T-helper 9 cell (primary cell): Measurements from ENCODE around the gene SGCG.

ENCODE experiments used
- DNase-seq: peaks from one replicate; pipeline ENCODE4 v3.0.0-alpha.2; 2020

SGCG gene

DNA sequence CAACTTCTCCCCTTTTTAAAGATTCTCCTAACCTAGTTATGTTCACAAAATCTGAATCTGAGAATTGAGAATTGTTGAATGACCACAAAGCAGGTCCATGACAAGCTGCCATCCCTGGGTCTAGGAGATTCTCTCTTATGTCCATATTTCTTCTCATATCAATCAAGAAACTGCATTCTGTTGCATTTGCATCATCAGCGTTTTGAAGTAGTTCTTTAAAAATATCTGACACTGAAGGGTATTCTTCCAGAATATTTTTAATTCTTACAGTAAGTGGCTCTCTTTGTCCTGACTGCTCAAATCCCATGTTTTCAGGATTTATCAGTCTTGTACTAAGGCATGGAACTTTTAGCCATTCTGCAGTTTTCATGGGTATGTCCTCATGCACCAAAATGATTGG is 158.4 kb downstream of the SGCG start:
- no peak for DNase-seq

DNA sequence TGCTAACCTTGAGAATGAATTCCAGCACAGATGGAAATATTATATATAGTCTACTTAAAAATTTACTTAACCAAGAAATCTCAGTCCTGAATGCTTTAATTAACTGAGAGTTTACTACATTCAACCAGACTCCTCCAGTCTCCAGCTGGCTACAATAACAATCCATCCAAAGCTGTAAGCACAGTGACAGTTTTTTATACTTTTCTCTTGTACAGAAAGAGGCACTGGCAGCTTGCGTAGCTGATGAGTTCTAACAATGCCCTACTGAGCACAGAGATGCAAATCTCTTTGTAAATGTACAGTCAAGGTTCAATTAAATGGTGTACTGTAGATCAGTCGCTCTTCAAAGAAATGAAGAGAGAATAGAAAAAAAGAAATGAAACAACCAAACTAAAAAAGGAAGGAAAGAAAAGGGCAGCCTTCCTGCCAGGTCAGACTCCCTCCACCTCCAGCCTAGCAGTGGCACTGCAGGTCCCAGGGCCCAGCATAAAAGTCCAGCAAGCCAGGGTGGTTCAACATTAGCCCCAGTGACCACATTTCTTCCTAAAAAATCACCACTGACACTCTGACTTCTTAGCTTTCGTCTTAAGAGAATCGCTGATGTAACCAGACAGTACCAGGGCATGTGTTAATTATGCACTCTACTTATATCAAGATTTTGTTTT is 164.3 kb downstream of the SGCG start:
- DNase-seq: no peak

DNA sequence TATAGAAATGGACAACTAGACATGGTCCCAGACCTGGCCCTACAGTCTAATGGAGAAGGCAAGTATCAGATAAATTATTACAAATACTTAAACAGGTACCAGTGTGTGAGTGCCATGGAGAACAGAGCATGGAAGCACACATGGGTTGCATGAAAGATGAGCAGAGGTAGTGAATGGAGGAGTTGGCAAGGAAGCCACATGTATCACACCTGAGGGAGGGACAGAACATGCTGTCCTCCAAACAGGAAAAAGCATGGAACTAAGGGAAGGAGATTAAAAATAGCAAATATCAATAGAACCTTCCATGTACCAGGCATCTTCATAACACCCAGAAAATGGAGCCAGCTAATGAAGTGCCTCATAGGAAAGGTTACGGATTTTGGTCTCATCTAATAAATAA is 166.8 kb downstream of the SGCG start:
- no peak for DNase-seq

DNA sequence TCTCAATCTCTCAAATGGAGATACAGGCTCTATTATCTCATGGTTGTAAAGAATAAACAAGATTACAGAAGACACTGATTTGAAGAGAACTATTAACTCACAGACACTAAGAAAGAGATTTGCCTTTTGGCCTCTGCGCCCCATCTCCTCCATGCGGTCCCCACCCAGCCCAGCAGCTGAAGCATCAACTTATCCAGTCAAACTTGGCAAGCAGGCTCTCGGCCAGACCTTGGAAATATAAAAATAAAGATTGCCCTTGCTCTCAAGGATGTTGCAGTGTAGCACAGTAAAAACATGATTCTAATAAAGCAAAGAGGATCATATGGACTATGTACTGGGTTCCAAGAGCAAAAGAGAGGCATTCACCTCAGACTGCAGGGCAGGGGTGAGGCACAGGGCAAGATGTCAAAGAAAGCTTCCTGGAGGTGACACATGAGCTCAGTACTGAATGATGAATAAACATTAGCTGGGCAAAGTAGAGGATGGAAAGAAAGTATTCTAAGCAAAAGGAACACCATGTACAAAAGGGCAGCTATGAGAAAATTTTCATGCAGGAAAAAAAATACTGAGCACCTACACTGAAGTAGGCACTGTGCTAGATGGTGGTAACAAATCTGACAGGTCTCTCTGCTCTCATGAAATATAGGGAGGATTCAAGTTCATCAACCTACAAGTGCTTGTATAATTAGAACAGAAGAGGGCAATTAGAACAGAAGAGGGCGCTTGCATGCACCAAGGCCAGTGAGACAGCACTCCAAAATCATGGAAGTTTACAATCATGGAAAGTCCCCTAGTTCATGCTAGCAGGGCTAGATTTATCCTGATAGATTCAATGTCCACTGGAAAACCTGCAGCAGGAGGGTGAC is 167.7 kb downstream of the SGCG start:
- no peak for DNase-seq

DNA sequence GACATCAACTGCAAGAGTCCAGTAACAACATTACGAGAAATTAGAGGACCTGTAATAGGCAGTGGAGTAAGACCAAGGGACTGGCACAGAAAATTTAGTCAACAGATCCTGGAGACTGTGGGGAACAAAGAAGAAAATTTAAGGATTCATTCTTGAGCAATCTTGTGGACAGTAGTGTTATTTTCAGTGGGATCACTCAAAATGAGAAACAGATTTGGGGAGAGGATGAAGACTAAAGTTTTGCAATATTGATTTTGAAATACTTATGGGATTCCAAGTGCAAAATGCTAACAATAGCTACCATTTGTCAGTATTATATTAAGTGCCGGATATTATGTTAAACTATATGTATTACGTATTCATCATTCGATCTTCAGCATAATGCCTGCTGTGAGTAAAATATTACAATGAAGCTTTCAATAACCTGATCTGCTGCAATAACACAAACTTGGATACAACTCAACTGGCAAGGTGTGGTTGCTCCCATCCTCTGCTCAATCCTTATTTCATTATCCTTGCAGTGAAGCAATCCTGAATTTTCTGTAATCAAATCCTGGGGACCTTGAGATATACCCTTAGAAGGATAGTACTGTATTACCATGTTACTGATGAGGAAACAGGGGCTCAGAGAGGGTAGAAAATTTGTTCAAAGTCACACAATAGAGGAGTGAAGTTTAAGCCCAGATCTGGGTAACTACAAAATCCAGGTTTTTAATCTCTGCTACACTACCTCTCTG is 168.6 kb downstream of the SGCG start:
- DNase-seq: no peak

DNA sequence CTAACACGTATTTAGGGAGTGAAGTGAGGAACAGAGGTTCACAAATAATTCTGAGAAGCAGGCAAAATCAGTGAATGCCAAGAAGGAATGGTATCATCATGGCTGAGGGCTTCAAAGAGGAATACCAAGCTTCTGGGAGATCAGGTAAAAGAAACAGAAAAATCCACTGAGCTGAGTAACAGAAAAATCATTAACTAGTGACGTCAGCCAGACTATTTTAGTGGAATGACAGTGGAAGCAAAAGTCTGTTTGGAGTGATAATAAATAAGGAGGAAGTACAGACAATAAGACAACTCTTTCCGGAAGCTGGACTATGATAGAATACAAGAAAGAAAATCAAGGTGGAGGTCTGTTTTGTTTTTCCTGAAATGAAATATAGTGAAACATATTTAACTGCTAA is 169.2 kb downstream of the SGCG start:
- DNase-seq: no peak

DNA sequence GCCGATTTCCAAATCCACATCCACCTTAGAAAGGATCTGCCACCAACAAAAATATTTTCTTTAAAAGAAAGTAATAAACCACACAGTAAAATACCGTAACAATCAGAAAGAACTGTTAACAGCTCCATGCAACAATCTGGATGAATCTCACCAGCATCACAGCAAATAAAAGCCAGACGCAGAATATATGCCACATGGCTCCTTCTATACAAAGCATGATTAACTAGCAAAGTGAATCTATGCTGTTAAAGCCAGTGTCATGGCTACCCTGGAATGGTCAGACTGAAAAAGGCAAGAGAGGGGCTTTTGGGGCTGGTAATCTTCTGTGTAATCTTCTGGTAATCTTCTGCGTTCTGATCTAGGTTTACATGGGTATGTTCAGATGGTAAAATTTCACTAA is 171.4 kb downstream of the SGCG start:
- no peak for DNase-seq

DNA sequence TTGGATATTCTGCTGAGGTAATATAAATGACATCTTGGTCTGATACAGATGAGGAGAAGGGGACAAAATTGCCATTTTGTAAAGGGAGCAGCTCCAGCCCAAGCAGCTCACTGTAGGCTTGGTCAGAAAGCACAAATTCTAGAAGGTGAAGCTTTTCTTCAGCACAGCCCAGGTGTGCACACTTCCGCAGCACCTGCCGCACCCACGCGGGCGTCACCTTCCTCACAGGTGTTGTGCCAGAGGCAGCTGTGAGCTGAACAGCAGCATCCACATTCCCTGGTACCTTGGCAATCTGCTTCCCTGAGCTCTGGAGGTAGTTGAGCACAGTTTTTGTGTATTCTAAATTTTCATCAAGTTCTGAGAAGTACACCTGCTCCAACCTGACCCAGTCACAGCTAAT is 173.7 kb downstream of the SGCG start:
- DNase-seq: no peak

DNA sequence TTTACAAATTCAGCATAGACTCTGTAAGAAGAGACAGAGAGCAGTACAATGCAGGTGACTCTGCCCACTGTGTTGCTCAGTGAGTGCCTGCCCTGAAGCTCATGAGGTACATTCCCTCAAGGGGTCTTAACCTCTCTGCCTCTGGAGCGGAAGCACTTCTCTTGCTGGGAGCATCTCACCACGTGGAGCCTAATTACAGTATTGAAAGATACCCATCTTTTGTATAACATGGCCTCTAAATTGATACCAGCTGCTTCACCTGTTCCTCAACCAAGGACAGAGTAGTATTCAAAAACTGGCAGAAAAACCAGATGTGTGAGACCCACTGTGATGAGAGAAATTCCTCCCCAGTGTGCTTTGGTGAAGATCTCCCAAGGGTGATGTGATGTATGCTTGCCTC is 175.6 kb downstream of the SGCG start:
- no peak for DNase-seq

DNA sequence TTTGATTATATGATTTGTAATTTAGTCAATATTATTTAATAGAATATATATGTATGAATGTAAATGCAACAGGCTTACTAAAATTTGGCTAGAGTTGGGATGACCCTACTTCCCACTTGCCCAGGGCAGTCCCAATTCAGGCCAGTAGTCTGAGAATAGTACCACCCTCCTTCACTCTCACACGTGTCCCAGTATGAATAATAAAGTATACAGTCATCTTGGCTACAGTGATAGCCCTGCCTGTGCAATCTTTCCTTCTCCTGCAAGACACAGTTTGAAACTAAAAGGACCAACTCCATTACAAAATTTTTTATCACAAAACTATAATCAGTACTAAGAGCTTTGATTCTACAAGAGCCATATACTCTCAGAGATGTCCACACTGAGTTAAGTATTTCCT is 176.6 kb downstream of the SGCG start:
- no peak for DNase-seq

DNA sequence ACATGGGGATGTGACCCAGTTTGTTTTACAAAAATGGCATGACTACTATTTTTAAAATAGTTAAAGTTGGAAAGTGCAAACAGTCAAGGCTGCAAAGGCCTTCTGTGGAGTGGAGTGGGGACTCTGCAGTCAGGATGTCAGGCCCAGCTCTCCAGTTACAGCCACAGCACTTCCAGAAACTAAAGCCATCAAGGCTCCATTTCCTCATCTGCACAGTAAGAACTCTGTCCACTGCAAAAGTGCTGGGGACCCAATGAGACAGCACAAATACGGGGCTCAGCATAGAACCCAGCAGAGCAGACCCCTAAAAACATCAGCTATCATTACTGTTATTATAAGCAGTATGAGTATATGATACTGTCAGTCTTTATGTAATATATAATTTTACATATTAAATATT is 179.1 kb downstream of the SGCG start:
- no peak for DNase-seq

DNA sequence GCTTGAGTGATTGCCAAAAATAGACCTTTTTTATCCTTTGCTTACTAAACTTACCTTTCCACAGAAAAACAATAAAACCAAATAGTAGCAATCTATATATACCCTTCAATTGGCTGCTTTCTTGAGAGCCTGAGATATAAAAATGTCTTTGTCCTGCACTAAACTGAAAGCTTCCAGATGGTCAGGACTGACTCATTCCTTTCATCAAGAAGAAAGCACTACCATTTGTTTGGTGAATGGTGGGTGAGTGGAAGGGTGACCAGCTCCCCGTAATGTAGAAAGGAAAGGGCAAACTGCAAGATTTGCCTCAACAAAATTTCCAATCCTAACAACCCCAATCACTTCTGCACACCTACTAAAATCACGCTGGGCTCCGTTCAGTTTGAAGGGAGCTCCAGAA is 184.9 kb downstream of the SGCG start:
- no peak for DNase-seq

DNA sequence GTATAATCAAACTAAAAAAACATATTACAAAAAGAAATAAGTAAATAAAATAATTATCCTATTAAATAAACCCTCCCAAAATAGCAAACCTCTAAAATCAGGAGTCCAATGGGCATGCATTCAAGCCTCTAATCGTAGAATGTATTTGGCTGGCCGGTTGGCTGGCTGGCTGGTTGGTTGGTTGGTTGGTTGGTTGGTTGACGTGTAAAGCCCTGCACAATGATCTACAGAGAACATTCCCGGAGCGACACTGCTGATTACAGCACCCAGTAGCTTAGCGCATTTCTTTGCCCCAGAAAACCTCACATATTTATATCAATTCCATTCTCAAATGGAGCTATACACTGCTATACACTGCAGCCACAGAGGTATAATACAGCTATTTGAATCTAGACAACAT is 187.1 kb downstream of the SGCG start:
- DNase-seq: no peak

DNA sequence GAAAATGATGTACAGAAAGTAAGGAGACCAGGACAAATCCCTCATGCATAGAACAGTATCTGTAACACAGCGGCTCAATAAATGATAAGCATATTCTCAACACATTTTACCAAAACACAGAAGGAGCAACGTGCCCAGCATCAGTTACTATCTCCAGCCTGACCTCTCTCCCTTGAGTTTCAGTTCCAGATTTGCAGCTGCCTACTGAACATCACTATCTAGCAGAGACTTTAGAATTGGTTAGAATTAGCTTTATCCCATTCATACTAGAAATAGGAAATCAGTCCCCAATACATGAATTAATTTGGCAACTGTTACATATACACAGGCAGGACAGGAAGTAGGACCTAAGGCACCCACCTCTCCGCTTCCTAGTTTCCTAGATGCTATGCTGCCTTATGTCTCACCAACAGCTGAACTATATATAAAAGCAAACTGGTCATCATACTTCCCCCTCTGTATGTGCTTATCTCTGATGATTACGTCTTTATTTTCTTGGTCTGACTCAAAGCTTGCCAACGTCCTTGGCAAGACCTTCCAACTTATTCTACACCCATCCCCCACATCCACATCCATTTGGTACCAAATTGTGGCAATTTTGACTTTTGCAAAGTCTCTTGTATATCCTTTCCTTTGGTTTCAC is 191.6 kb downstream of the SGCG start:
- no peak for DNase-seq
